ENCODE results near the gene GIGYF1. TPM values are rescaled to one million over a fixed set of nuclear protein-coding genes. Genes with fewer than 3 reads are reported as not detected.
A peak's percentile ranks its signal among the peaks of the same experiment; 100 is the strongest.

GIGYF1 gene
- total and polyA plus RNA-seq, 2 of the 13 experiments (the other 11 are each of a cell fraction or from before 2014, with no cell fraction given): 7.6 to 16.1 TPM

- peaks cover 41% of the 10 kb centered on the region for H3K4me1 ChIP-seq (ENCODE audit: insufficient read depth, low read length)
- in situ Hi-C loops (cut with HindIII; ENCODE audit: extremely low pct_ligation_motif_present, low pct_unique_long_range_greater_than_20kb) (no loop called here), intact Hi-C loops (cut with micrococcal nuclease; ENCODE audit: unreplicated experiment) (no loop called here)
- peaks cover 4 to 5% of the 10 kb centered on the region in 2 experiments; a peak in 4 of 5 replicates for H3K27me3 ChIP-seq (ENCODE audit: control insufficient read depth in 1 of 2, insufficient read depth in 2 of 2, low read length in 2 of 2)
- POLR2A ChIA-PET: interaction anchor here (1.3 to 2.6 kb wide), 3 partner anchors 19 to 32 kb away, joined by 4 to 17 read pairs (median 14); partner anchors contain the start of genes GNB2 and MOSPD3
- H3K36me3 ChIP-seq (replicated peaks in 1 of 2; ENCODE audit: control insufficient read depth in 1 of 2, insufficient read depth in 2 of 2, low read length in 2 of 2): no peaks in the 10 kb centered on the region
- FAIRE-seq (no peak), ATAC-seq (no peak), DNase-seq (ENCODE audit: low spot score) (no peak)
- no peak overlapping the region for H2AFZ ChIP-seq (ENCODE audit: low read length)
- H3K9me3 ChIP-seq (ENCODE audit: low read length): no peaks in the 10 kb centered on the region
- no peaks in the 10 kb centered on the region for H4K20me1 ChIP-seq (ENCODE audit: insufficient read depth, low read length)
- BruUV-seq (replicated peaks): no TSS peak
- peak overlapping the region; percentile 88 for H3K27ac ChIP-seq (ENCODE audit: extremely low read length, insufficient read depth, low read length)
- peak overlapping the region; percentile 97 for H3K4me2 ChIP-seq (ENCODE audit: low read depth, low read length)
- no peaks in the 10 kb centered on the region for H3K79me2 ChIP-seq (ENCODE audit: insufficient read depth, low read length)
- peak overlapping the region; percentile 57 to 84 (median 64); a peak in 5 of 6 replicates for H3K4me3 ChIP-seq (replicated peaks in 1 of 3; ENCODE audit: insufficient read depth in 1 of 3, low read depth in 2 of 3, low read length in 3 of 3)
- CTCF ChIA-PET (ENCODE audit: low intra/inter-chr PET ratio, low total read pairs): no interaction called here
- H3K9ac ChIP-seq (ENCODE audit: insufficient read depth, low read depth, low read length): peak overlapping the region; percentile 65
- WGBS (ENCODE audit: low lambda C conversion rate): 75% methylated on average over 18 of the region's 24 CpGs
- TF ChIP-seq SNAPC4 (CRISPR knock-in tag; IDR thresholded peaks at IDR 0.05) (no peak), KLF6 (CRISPR knock-in tag; IDR thresholded peaks at IDR 0.05) (no peak), BRD4 (CRISPR knock-in tag; IDR thresholded peaks at IDR 0.05) (no peak), DNMT1 (CRISPR knock-in tag; IDR thresholded peaks at IDR 0.05) (0 out of 2 replicates have a peak, but pooled peaks have one; percentile 33), ZNF709 (CRISPR knock-in tag; IDR thresholded peaks at IDR 0.05) (0 out of 2 replicates have a peak, but pooled peaks have one; percentile 0), AGO2 (optimal IDR thresholded peaks at IDR 0.05; ENCODE audit: low read depth, low read length) (peak; percentile 32), SALL2 (CRISPR knock-in tag; IDR thresholded peaks at IDR 0.05) (0 out of 2 replicates have a peak, but pooled peaks have one; percentile 3), ARNTL (CRISPR knock-in tag; IDR thresholded peaks at IDR 0.05) (no peak), ZNF263 (CRISPR knock-in tag; IDR thresholded peaks at IDR 0.05) (0 out of 2 replicates have a peak, but pooled peaks have one; percentile 34), ZNF501 (CRISPR knock-in tag; IDR thresholded peaks at IDR 0.05) (0 out of 2 replicates have a peak, but pooled peaks have one; percentile 17), ZNF687 (CRISPR knock-in tag; IDR thresholded peaks at IDR 0.05) (peak; percentile 41)
Observed at GRCh38 chr7:100640517-100641440, 53.3 kb downstream of the GIGYF1 start.

All from HepG2 (cell line).